LNCAP (cell line): ENCODE measurements around the gene NNMT.

ENCODE experiments used
- CTCF ChIP-seq: fragments of 450-650 bp; IDR thresholded peaks from 2 replicates; pipeline ENCODE4 v1.5.1; 2017; ENCODE audit warnings: mild to moderate bottlenecking

Gene NNMT

GRCh38 chr11:114359342-114359741 is 63.1 kb downstream of the NNMT start:
- TF ChIP-seq CTCF = no peak

- TF ChIP-seq CTCF = no peak
Observed at GRCh38 chr11:114362326-114362725, 66.1 kb downstream of the NNMT start.

GRCh38 chr11:114362958-114363357 is 66.8 kb downstream of the NNMT start:
- no peak for TF ChIP-seq CTCF
